ENCODE measurements around the gene SLC5A12.

DNA sequence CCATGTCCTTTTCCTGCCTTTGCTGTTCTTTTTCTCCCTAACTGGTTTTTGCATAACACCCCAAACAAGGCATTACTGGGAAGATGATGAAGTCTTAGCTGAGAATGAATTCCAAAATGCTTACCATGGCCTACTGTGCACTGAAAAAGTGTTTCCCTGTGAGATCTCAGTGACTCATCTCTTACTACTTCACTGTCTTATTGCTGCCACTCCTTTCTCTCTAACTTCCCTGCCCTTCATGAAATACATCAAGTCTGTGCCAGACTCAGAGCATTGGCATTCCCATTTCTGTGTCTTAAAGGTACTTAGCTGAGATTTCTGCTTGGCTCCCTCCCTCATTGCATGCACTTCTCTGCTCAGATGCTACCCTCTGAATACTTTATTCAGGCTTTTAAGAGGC, 100.7 kb downstream of the SLC5A12 start:
- no peak for TF ChIP-seq GABPA (IDR thresholded peaks at IDR 0.05; ENCODE audit: low read depth)
- TF ChIP-seq, protein P1, sequence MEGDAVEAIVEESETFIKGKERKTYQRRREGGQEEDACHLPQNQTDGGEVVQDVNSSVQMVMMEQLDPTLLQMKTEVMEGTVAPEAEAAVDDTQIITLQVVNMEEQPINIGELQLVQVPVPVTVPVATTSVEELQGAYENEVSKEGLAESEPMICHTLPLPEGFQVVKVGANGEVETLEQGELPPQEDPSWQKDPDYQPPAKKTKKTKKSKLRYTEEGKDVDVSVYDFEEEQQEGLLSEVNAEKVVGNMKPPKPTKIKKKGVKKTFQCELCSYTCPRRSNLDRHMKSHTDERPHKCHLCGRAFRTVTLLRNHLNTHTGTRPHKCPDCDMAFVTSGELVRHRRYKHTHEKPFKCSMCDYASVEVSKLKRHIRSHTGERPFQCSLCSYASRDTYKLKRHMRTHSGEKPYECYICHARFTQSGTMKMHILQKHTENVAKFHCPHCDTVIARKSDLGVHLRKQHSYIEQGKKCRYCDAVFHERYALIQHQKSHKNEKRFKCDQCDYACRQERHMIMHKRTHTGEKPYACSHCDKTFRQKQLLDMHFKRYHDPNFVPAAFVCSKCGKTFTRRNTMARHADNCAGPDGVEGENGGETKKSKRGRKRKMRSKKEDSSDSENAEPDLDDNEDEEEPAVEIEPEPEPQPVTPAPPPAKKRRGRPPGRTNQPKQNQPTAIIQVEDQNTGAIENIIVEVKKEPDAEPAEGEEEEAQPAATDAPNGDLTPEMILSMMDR (IDR thresholded peaks at IDR 0.05; ENCODE audit: insufficient read depth, low read length): no peak

Measured in HL-60 (cell line).